ENCODE results near the gene CDCA3. TPM values are rescaled to one million over a fixed set of nuclear protein-coding genes. Genes with fewer than 3 reads are reported as not detected.

CDCA3 gene
- total and polyA plus RNA-seq, 2 of the 13 experiments (the other 11 are each of a cell fraction or from before 2014, with no cell fraction given) = 32.7 to 56.5 TPM

DNA sequence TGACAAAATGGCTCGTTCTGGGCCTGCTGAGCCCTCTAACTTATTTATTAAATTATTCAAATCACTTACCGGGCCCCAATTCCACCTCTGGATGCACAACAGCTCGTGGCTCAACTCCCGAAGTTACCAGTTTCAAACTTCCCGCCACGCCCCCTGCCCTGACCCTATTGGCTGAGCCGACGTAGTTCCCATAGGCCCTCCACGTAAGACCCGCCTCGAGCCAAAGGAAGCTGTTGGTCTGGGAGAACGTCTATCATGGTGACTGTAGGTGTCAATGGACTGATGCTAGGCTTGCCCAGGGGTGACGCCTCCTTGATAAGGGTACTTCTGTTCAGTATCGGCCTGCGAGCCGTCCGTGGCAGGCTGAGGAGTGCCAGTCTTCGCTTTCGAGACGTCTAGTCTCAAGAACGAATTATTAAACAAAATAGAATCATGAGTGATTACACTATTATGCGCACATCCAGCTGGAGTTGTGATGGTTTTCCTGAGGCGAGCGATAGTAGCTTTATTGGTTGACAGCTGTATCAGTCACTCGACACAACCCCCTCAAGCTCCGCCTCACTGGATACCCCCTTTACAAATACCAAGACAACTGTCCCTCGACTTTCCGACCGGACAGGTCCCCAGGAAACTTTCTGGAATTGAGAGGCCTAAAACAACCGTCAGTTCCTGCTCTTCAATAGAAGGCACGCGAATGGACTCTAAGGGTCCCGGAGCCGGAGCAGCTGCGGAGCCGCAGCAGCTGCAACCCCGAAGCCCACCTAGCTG lies at the start of gene CDCA3 (continued):
- TF ChIP-seq, protein P1, sequence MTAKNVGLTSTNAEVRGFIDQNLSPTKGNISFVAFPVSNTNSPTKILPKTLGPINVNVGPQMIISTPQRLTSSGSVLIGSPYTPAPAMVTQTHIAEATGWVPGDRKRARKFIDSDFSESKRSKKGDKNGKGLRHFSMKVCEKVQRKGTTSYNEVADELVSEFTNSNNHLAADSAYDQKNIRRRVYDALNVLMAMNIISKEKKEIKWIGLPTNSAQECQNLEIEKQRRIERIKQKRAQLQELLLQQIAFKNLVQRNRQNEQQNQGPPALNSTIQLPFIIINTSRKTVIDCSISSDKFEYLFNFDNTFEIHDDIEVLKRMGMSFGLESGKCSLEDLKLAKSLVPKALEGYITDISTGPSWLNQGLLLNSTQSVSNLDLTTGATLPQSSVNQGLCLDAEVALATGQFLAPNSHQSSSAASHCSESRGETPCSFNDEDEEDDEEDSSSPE (CRISPR knock-in tag; IDR thresholded peaks at IDR 0.05) = peak; percentile 100
- TF ChIP-seq ZNF615 (CRISPR knock-in tag; IDR thresholded peaks at IDR 0.05; ENCODE audit: borderline replicate concordance) = no peak
- TF ChIP-seq HOXD1 (CRISPR knock-in tag; IDR thresholded peaks at IDR 0.05) = peak; percentile 57; the same call in 1 of the 2 replicates
- TF ChIP-seq ZFP82 (CRISPR knock-in tag; IDR thresholded peaks at IDR 0.05; ENCODE audit: borderline replicate concordance) = no peak
- TF ChIP-seq, protein P2, sequence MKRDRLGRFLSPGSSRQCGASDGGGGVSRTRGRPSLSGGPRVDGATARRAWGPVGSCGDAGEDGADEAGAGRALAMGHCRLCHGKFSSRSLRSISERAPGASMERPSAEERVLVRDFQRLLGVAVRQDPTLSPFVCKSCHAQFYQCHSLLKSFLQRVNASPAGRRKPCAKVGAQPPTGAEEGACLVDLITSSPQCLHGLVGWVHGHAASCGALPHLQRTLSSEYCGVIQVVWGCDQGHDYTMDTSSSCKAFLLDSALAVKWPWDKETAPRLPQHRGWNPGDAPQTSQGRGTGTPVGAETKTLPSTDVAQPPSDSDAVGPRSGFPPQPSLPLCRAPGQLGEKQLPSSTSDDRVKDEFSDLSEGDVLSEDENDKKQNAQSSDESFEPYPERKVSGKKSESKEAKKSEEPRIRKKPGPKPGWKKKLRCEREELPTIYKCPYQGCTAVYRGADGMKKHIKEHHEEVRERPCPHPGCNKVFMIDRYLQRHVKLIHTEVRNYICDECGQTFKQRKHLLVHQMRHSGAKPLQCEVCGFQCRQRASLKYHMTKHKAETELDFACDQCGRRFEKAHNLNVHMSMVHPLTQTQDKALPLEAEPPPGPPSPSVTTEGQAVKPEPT (CRISPR knock-in tag; IDR thresholded peaks at IDR 0.05; ENCODE audit: low read depth) = 0 out of 2 replicates have a peak, but pooled peaks have one; percentile 6
- TF ChIP-seq LCORL (IDR thresholded peaks at IDR 0.05) = no peak
- TF ChIP-seq LCORL (CRISPR knock-in tag; IDR thresholded peaks at IDR 0.05) = 0 out of 2 replicates have a peak, but pooled peaks have one; percentile 26
- no peak for TF ChIP-seq ONECUT2 (CRISPR knock-in tag; IDR thresholded peaks at IDR 0.05)
- no peak for TF ChIP-seq PLRG1 (conservative IDR thresholded peaks at IDR 0.05)
- TF ChIP-seq SAFB2 (CRISPR knock-in tag; IDR thresholded peaks at IDR 0.05; ENCODE audit: borderline replicate concordance, low read depth) = 0 out of 2 replicates have a peak, but pooled peaks have one; percentile 3
- TF ChIP-seq MYC (CRISPR knock-in tag; IDR thresholded peaks at IDR 0.05; ENCODE audit: borderline replicate concordance) = peak; percentile 48; the same call in 1 of the 2 replicates
- TF ChIP-seq SALL1 (CRISPR knock-in tag; IDR thresholded peaks at IDR 0.05) = peak; percentile 36; the same call in 1 of the 2 replicates
- 0 out of 2 replicates have a peak, but pooled peaks have one; percentile 10 for TF ChIP-seq ZNF598 (CRISPR knock-in tag; IDR thresholded peaks at IDR 0.05; ENCODE audit: borderline replicate concordance)
- peak; percentile 68; the same call in 1 of the 2 replicates for TF ChIP-seq CHD2 (IDR thresholded peaks at IDR 0.05; ENCODE audit: low read depth, low read length)
- TF ChIP-seq NFYC (CRISPR knock-in tag; IDR thresholded peaks at IDR 0.05) = peak; percentile 99
- TF ChIP-seq ZNF883 (CRISPR knock-in tag; IDR thresholded peaks at IDR 0.05; ENCODE audit: not compliant biosample characterization) = no peak
- TF ChIP-seq, protein P3, sequence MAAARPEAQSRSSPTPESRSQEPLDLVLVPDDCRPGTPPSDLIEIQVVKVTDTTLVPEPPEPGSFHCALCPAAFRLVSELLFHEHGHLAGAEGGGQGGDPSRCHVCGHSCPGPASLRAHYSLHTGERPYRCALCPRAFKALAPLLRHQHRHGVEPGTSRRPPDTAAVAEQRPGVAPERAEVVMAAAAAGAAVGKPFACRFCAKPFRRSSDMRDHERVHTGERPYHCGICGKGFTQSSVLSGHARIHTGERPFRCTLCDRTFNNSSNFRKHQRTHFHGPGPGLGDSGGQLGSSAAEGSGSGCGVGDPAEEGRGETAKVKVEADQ (CRISPR knock-in tag; IDR thresholded peaks at IDR 0.05; ENCODE audit: borderline replicate concordance) = 0 out of 2 replicates have a peak, but pooled peaks have one; percentile 31
- no peak for TF ChIP-seq ZNF224 (CRISPR knock-in tag; IDR thresholded peaks at IDR 0.05)
- TF ChIP-seq FOXC1 (CRISPR knock-in tag; IDR thresholded peaks at IDR 0.05; ENCODE audit: borderline replicate concordance) = no peak
- TF ChIP-seq DR1 (CRISPR knock-in tag; IDR thresholded peaks at IDR 0.05) = peak; percentile 61; the same call in 1 of the 2 replicates
- TF ChIP-seq CENPX (CRISPR knock-in tag; IDR thresholded peaks at IDR 0.05) = no peak
- TF ChIP-seq SMAD3 (CRISPR knock-in tag; IDR thresholded peaks at IDR 0.05) = no peak
- TF ChIP-seq SIN3A (IDR thresholded peaks at IDR 0.05; ENCODE audit: borderline replicate concordance, low read depth, low read length) = peak; percentile 96
- no peak for TF ChIP-seq ZNF10 (CRISPR knock-in tag; IDR thresholded peaks at IDR 0.05; ENCODE audit: borderline replicate concordance, low read depth)
- peak; percentile 86 for TF ChIP-seq BORCS8-MEF2B (CRISPR knock-in tag; IDR thresholded peaks at IDR 0.05)

Data from HepG2 (cell line).